ENCODE data around the gene CIC.

DNA sequence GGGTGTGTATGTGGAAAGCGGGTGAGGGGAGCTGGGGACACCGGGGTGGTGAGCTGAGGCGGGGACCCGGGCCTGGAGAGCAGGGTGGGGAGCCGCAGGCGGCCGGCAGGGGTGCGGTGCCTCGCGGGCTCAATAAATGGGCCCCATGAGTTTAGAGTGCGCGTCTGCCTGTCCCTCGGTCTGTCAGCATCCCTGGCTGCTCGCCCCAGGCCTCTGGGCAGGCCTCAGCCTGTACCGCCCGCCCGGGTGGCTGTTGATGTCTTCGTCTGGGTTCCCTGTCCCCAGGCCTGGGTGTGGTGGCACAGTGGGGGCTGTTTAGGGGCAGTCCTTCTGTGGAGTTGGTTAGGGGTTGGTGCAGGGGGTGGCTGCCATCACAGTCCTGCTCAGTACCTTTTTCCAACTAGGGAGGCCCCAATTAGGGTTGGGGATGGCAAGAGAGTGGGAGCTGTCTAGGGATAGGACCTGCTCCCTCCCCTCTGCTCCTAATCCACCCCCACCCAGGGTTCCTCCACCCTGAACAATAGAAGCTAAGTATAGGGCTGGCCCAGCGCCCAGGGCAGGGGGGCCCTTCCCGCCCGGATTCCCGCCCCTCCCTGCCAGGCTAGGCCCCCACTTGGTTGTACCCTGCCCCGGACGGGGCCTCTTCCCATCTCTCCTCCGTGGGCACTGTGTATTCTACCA, 12.2 kb downstream of the CIC start:
- TF ChIP-seq, protein P1, sequence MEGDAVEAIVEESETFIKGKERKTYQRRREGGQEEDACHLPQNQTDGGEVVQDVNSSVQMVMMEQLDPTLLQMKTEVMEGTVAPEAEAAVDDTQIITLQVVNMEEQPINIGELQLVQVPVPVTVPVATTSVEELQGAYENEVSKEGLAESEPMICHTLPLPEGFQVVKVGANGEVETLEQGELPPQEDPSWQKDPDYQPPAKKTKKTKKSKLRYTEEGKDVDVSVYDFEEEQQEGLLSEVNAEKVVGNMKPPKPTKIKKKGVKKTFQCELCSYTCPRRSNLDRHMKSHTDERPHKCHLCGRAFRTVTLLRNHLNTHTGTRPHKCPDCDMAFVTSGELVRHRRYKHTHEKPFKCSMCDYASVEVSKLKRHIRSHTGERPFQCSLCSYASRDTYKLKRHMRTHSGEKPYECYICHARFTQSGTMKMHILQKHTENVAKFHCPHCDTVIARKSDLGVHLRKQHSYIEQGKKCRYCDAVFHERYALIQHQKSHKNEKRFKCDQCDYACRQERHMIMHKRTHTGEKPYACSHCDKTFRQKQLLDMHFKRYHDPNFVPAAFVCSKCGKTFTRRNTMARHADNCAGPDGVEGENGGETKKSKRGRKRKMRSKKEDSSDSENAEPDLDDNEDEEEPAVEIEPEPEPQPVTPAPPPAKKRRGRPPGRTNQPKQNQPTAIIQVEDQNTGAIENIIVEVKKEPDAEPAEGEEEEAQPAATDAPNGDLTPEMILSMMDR (IDR thresholded peaks at IDR 0.05), result peak in 3 of 5 experiments; percentile 12 to 29 (median 22)
- no peak for TF ChIP-seq POLR2A (IDR thresholded peaks at IDR 0.05)

Measured in tibial nerve (tissue), 3 donors.